HG03175 (cell line): ENCODE measurements around the gene PCDHGB1.
"Not testable (repeated sequence)": the region's sequence is repeated elsewhere in the genome, so short reads cannot be mapped to it uniquely, and the experiment has no call there.

Experiments used
- ATAC-seq: cut with Tn5 transposase; IDR thresholded peaks from one replicate; pipeline ENCODE4 v1.9.1; 2021; ENCODE audit warnings: mild to moderate bottlenecking, moderate library complexity; ENCODE audit not compliant: unreplicated experiment

Gene PCDHGB1

GRCh38 chr5:141345327-141345726, 4.6 kb upstream of the PCDHGB1 start:
- ATAC-seq, result no peak

- ATAC-seq, result not testable (repeated sequence)
Observed at GRCh38 chr5:141346017-141346416, 3.9 kb upstream of the PCDHGB1 start.

GRCh38 chr5:141351591-141351990, 1.7 kb downstream of the PCDHGB1 start:
- ATAC-seq, result no peak

GRCh38 chr5:141354900-141355469, 5.1 kb downstream of the PCDHGB1 start, which contains the start of gene PCDHGA4:
PCDHGA4 (plus strand) TSS chr5:141355021; CDS start chr5:141355108, 87 bp downstream.
- no peak for ATAC-seq

GRCh38 chr5:141355641-141356040, 5.7 kb downstream of the PCDHGB1 start:
- ATAC-seq, result no peak

GRCh38 chr5:141356133-141356532, 6.2 kb downstream of the PCDHGB1 start:
- no peak for ATAC-seq

GRCh38 chr5:141356950-141357349, 7.1 kb downstream of the PCDHGB1 start:
- no peak for ATAC-seq

- ATAC-seq, result peak; percentile 39
Observed at GRCh38 chr5:141359790-141360426, 10.0 kb downstream of the PCDHGB1 start, which contains the start of gene PCDHGB2. PCDHGB2 (plus strand) TSS chr5:141359994; CDS start chr5:141360136, 142 bp downstream.

GRCh38 chr5:141360685-141361084, 10.8 kb downstream of the PCDHGB1 start:
- ATAC-seq, result no peak

- ATAC-seq, result no peak
Observed at GRCh38 chr5:141362719-141363118, 12.8 kb downstream of the PCDHGB1 start.

- ATAC-seq, result no peak
Observed at GRCh38 chr5:141363952-141364660, 14.2 kb downstream of the PCDHGB1 start, which contains the start of gene PCDHGA5. PCDHGA5 (plus strand) TSS chr5:141364162; CDS start chr5:141364331, 169 bp downstream.

- no peak for ATAC-seq
Observed at GRCh38 chr5:141366016-141366896, 16.4 kb downstream of the PCDHGB1 start.

GRCh38 chr5:141369994-141370848, 20.3 kb downstream of the PCDHGB1 start, which contains the start of gene PCDHGB3:
PCDHGB3 (plus strand) TSS chr5:141370242; CDS start chr5:141370395, 153 bp downstream.
- peak; percentile 87 for ATAC-seq

GRCh38 chr5:141371572-141372475, 21.9 kb downstream of the PCDHGB1 start:
- no peak for ATAC-seq

- ATAC-seq, result no peak
Observed at GRCh38 chr5:141373673-141374317, 23.9 kb downstream of the PCDHGB1 start, which contains the start of gene PCDHGA6. PCDHGA6 (plus strand) TSS chr5:141373891; CDS start chr5:141374084, 193 bp downstream.

GRCh38 chr5:141374627-141375026, 24.7 kb downstream of the PCDHGB1 start:
- no peak for ATAC-seq

GRCh38 chr5:141375444-141376155, 25.7 kb downstream of the PCDHGB1 start:
- ATAC-seq, result not testable (repeated sequence)
